ENCODE measurements around the gene ADAMTS20.
A peak's percentile ranks its signal among the peaks of the same experiment; 100 is the strongest.

ADAMTS20 gene

DNA sequence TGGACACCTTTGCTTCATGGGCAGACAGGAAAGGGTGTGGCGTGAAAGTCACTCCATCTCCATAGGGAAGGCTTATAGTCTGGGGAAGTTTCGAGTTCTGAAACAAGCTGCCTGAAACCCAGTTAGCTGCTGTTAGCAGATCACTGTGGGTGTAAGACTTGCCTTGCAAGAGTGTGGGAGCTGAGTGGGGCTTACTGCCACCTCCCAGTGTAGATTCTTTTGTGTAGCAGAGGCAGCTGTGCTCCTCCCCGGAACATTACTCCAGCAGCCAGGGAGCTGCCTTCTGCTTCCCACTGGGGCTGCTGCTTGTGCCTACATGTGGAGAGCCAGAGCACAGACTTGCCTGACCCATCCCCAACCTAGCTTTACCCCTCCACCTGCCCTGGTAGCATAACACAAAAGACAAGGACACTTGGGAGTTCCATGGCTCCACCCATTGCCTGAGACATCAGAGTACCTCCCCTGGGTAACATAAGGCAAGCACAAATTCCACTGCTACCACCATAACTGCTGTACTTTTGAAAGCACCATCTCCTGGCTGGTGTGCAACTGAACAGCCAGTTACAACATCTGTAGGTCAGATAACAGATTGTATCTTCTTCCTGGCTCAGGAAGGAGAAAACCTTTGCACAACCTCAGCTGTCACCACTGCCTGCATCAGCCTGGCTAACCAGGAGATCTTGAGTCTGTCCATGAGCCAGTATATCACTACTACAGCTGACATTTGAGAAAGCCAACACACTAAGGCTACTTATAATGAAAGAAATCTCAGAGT, 69.5 kb downstream of the ADAMTS20 start:
- DNase-seq = no peak

DNA sequence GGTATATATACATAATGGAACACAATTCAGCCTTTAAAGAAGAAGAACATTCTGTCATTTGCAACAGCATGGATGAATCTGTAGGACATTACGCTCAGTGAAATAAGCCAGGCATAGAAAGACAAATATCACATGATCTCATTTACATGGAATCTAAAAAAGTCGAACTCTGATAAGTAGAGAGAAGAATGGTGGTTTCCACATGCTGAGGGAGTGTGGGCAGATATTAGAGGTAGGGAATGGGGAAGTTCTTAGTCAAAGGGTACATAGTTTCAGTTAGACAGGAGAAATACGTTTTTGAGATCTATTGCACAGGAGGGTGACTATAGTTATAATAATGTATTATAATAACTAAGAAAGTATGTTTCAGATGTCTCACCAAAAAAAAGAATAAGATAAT, 71.4 kb downstream of the ADAMTS20 start:
- DNase-seq = no peak

DNA sequence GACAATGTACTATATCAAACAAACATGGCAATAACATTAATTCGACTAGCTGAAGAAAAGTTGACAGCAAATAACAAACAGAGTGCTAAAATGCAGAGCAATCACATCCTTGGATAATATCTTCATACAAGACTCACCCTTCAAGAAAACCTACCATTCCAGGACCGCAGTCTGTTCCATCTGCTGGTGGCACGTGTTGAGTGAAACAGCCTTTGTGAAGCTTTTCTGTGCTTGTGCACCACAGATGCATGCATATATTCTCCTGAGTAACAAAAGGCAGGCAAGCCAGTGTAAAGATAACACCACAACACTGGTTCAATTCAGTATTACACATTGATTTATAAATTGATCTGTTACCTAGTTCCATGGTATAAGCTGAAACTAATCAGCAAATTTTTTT, 89.3 kb downstream of the ADAMTS20 start:
- no peak for DNase-seq

DNA sequence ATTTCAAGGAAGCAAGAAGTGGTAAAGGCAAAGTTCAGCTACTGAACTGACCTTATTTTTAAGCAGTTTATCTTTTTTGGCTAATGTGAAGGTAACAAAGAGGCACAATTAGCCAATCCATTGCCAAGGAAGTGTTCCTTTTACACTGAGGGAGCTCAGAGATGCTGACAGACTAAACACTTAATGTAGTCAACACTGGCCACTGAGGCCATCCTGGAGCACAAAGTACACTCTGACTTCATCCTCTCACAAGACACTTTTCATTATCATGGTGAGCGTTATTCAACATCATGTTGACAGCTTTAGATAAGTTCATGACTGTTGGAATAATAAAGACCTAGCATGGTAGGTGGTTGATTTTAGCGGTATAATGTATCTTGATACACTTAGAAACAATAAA, 89.9 kb downstream of the ADAMTS20 start:
- DNase-seq = no peak

DNA sequence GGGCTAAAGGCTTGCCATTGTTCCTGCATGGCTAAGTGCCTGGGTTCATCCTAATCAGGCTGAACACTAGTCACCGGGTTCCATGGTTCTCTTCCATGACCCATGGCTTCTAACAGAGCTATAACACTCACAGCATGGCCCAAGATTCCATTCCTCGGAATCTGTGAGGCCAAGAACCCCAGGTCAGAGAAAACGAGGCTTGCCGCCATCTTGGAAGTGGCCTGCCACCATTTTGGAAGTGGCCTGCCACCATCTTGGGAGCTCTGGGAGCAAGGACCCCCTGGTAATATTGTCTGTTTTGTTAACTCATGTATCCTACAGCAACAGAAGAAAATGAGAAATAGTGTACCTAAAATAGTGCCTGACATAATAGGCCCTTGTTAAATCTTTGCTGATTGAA, 92.7 kb downstream of the ADAMTS20 start:
- no peak for DNase-seq

DNA sequence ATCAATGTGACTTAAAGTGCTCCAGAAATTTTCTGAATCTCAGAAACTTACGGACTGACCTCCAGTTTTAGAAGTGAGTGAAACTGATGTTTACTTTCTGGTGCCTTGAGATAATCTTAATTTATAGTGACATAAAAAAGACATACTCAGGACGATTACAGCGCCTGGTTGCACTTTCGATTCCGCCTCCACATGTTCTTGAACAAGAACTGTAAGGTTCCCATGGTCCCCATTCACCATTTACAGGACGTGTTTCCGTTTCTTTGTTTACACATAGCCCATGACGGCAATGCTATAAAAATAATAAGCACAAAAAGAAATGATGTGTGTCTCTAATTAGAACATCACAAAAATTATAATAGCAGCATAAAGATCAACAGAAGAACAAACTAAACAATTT, 98.2 kb downstream of the ADAMTS20 start:
- no peak for DNase-seq

DNA sequence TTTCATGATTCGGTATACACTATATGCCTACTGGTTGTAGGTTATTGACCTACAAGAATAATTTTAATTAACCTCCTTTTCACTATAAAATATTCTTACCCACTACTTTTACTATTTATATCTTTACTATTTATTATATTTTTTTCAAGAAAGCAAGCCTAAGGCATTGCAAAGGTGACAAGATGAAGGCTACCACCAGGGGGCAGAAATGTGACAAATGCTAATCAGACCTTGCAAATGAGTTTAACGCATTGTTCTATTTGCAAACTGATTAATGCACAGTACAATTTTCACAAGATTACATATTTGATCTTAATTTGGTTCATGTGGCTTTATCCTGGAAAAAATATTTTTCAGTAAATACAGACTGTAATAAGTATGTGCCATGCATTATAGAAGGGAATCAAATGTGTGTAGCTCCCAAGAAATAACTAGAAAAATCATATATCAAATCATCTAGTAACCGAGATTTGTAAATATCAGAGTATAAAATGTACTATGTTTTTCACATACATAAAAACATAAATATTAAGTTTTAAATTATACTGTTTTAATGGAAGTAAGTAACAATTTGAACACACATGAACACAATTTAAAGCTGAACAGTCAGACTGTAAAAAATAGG, 107.0 kb downstream of the ADAMTS20 start:
- DNase-seq = peak; percentile 47

DNA sequence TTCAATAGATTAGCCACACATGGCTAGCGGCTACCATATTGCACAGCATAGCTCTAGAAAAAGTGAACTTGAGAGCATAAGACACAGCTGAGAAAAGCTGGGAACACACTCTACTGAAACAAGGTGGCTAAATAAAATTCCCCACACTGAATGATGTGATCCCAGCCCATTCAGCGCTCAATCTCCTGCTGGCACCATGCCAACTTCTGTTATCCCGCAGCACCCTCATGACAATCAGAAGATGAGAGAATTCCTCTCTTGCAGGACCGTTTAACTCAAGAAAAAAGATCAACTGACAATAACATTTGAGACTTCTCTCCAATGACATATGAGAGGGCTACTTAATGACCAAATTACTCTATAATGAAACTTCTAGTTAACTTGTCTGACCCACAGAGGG, 115.4 kb downstream of the ADAMTS20 start:
- no peak for DNase-seq

DNA sequence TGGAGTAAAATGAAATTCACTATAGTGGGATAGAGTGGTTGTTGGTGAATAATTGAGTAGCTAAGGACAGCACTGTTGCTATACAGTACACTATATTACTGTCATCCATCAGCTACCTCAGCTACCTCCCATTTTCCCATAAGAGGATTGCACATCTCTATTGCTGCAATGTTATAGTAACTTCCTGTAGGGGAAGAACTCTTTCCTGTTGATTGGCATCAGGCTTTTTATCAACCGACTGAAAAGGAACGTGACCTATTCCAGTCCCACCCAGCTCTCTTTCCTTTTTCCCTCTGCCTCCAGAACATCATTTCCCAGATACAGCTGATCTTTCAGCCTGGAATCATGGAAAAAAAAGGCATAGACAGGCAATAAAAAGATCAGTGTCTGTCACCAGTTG, 117.4 kb downstream of the ADAMTS20 start:
- no peak for DNase-seq

DNA sequence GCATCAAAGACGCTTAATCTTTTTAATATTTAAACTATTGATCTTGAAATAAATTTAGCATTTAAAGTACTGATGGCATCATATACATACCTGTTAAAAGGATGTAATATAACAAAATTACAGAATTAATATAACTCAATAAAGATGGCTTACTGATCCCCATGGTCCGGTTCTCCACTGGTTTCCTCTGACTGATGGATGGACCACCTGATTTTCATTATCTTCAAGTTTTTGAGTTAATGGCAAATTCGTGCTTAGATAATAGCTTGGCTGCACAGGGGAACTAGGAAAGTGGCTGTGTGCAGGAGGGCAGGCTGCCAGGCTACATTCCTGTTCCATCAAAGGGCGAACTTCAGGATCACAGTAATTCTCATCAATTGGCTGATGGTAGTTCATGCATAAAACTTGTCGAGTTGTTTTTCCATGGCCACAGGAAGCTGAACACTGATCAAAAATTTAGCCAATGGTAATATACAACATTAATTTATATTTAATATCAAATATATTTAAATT, 123.9 kb downstream of the ADAMTS20 start:
- no peak for DNase-seq

DNA sequence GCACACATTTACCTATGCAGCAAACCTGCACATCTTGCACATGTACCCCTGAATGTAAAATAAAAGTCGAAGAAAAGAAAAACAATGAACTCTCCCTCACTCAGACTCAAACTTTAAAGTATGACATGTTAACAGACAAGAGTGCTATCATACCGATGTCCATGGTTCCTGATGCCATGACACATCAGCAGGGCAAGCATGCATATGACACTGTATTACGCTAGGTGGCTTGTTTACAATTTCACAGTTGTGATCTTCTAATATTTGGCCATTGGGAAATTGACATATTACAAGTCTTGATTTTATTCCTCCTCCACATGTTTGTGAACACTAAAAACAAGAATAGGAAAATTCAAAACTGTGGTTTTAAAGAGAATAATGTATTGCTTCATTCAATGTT, 126.6 kb downstream of the ADAMTS20 start:
- no peak for DNase-seq

DNA sequence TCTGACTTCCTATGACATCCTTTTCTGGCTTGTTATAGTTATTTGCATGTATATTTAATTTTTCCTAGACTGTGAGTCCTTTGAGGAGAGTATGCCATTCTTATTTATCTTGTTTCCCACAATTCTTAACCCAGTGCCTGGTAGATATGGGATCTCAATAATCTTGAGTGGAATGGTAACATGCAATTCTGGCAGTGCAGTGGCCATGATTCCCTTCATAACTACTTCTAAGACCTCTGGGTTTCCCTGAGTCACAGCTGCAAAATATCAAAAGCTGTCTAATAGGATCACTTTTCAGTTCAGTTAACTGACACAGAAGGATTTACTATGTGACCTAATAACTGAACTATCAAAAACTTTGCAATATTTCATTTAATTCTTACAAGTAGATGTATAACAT, 135.0 kb downstream of the ADAMTS20 start:
- DNase-seq = no peak

DNA sequence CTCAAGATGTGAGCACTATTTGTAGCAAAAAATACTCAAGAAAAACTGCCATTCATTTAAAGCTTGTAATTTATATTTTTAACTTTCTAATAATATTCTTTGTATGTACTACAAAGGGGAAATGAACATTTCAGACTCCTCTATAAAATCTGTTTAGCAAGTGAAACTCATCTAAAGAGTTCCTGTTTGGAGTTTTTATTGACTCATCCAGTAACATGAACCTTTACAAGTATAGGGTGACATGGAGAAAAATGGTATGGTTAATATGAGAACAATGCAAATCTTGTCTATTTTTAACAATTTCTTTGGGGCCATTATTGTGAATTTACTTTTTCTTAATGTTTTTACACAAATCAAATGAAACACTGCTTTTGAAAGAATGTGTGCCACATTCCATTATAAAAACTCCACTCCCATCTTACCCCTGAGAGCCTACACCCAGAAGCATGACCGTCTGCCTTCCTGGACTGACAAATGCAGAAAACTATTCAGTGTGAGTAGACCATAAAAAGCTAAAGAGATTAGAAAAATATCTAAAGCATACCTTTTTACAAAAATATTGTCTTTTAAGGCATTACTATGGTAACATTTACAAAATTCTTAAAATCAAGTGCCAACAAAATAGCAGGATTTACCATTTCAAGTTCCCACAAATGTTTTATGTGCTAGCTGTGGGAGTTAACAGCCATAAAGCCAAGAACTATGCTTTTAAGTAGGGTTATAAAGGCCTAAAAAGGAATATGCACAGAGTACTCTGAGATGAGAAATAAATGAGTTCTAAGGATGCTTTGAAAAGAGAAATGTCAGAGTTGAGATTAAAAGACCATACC, 144.0 kb downstream of the ADAMTS20 start:
- no peak for DNase-seq

DNA sequence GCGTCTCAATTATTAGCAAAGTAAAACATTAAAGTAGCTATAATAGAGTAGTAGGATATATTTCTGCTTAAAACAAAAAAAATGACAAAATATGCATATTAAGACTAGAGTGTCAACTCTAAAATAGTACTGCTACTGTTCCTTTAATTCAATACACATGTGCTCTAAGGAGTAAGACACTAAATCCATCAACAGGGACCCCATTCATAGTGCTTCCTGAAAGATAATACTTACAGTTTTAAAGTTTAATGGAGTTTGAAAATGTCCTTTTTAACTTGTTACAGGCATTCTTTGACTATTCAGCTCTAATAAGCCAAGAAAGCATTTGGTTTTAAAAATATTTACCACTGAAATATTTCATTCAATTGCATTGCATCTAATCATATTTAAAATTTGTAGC, 145.2 kb downstream of the ADAMTS20 start:
- no peak for DNase-seq

DNA sequence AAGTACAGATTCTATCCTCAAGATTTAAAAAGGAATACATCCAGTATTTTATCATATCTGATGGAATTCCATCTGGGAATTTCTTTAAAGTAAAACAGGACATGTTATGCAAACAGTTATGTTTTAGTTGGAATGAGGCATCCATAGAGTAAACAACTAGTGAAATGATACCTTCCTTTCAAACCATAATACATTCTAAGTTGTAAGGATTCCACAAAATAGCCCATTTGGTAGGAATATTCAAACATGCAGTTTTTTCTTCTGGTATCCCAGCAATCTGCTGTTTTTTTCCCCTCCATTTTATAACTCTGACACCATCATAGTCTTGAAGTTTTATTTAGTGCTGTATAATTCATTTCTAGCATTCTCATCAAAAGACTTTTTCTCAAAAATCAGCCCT, 149.6 kb downstream of the ADAMTS20 start:
- no peak for DNase-seq

DNA sequence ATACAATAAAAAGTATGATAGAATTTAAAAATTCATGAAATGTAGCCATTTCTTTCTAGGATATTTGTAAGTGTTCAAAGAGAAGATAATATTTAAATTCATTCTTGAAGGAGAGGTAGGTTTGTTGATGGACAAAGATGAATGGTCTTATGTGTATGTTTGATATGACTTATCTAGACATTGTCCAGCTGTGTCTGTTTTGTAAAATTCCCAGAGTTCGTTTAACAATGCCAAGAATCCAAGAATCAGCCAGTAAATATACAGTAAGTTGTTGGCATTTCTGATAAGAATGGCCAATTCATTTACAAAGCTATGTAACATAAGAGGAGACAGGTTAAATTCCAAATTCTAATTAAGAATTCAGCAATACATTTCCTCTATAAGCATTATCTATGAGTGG, 150.9 kb downstream of the ADAMTS20 start:
- DNase-seq = no peak

DNA sequence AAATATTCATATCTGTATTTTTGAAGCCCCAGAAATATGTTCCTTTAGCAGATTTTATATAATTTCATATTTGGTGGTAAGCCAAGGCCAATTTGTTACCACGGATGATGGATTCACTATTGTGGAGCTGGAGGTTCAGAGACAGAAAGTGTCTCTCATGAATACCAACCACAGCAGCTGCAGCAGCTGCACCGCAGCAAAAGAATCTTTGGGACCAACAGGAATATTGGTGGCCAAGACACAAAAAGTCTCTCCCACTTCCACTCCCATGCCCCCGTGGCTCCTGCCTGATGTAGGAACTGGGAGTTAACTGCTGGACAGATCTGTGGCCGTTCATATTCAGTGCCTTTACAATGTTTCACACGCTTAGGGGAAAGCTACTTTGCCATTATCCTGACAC, 155.3 kb downstream of the ADAMTS20 start:
- no peak for DNase-seq

DNA sequence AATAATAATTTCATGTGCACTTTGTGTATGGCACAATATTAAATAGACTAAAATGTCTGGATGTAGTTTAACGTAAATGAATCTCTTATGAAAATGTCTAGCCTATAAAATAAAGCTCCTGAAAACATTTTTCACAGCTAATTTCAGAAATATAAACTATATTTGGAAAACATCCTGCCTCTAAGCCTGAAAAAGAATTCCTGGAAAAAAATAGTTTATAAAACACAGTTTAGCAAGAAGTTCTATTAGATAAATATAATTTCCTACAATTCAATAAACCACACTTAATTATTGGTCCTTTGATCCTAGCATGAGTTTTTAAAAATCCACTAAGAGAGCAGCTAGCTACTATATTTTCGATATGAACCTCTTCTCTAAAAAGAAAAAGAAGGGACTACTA, 159.9 kb downstream of the ADAMTS20 start:
- no peak for DNase-seq

DNA sequence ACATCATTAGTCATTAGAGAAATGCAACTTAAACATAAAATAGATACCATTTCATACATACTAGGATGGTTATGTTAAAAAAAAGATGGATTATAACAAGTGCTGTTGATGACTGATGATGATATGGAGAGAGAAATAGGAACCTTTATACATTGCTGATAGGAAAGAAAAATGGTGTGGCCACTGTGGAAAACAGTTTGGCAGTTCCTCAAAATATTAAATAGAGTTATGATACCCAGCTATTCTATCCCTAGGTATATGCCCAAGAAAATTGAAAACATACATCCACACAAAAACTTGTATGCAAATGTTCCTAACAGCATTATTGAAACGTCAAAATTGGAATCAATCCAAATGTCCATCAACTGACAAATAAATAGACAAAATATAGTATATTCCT, 170.1 kb downstream of the ADAMTS20 start:
- DNase-seq = no peak

DNA sequence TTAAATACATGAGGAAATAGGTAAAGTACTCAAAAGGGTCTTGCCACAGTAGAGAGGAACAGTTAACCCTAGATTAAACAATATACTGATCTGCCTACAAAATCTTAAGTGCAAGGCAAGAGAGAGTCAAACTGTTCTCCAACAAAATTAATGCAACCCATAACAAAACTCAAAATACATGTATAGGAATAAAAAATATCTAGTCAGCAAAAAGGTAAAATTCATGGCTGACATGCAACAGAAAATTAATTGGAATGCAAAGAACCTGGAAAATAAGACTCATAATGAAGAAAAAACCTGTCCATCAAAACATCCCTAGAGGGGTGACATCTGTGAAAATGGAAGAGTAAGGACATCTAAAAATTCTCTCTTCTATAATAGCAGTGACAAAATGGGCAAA, 173.6 kb downstream of the ADAMTS20 start:
- no peak for DNase-seq

DNA sequence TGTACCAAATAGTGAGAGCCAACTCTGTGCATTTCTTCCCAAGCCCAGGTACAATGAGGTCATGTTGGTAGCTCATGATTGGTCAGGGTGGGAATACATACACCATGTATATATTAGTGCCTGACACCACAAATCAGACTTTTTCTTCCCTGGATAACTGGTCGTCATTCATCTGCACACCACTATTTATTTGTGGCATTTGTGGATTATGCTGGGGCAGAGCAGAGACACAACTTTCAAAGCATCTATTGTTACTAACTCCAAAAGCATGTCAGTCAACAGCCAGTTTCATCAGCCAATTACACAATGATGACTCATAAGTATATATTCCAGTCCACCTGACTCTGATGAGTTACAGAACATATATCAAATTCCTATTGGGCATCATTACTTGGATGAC, 181.7 kb downstream of the ADAMTS20 start:
- no peak for DNase-seq

DNA sequence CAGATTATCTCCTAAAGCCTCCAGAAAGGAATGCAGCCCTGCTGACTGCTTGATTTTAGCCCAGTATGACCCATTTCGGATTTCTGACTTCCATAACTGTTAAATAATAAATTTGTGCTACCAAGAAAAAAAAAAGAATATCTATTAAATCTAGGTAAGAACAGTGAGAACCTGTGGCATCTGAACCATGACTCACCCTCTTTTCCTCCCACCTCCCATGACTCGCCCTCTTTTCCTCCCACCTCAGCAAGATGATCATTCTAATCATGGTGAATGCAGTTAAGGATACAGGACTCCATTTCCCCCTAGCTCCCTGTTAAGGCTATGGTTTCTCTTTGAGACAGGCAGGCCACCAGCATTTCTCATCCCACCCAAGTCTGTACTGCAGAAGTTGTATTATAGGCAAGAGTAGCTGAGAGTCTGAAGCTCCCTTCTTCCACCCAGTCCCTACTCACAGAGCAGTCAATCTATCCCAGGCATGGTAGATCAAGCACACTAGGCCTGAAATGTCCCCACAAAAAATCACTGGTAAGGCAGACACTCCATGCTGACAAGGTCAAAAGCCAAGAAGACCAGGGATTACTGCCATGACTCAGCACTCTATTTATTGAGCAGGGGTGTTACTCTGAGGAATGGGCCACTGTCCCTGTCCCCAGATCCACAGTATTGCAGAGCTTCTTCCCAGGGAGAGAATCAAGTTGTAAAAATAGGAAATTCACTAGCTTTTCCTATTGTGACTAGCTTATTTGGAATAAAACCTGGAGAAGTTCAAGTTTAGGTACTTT, 188.9 kb downstream of the ADAMTS20 start:
- DNase-seq = no peak
